H54 (cell line): Measurements from ENCODE around the gene ABHD1.

Experiments
- DNase-seq: peaks from one replicate; pipeline ENCODE4 v3.0.0; 2011; ENCODE audit warnings: low spot score, mixed read lengths; ENCODE audit not compliant: insufficient read length
- FAIRE-seq: peaks from 3 replicates; lab custom pipeline; 2011; peaks lifted over from hg19 to GRCh38; lab: Jason Lieb, UNC
- POLR2A ChIP-seq: IDR thresholded peaks from 2 replicates; pipeline ENCODE4 v1.6.1; 2011; ENCODE audit warnings: low read depth, mild to moderate bottlenecking, low read length

Gene ABHD1

DNA sequence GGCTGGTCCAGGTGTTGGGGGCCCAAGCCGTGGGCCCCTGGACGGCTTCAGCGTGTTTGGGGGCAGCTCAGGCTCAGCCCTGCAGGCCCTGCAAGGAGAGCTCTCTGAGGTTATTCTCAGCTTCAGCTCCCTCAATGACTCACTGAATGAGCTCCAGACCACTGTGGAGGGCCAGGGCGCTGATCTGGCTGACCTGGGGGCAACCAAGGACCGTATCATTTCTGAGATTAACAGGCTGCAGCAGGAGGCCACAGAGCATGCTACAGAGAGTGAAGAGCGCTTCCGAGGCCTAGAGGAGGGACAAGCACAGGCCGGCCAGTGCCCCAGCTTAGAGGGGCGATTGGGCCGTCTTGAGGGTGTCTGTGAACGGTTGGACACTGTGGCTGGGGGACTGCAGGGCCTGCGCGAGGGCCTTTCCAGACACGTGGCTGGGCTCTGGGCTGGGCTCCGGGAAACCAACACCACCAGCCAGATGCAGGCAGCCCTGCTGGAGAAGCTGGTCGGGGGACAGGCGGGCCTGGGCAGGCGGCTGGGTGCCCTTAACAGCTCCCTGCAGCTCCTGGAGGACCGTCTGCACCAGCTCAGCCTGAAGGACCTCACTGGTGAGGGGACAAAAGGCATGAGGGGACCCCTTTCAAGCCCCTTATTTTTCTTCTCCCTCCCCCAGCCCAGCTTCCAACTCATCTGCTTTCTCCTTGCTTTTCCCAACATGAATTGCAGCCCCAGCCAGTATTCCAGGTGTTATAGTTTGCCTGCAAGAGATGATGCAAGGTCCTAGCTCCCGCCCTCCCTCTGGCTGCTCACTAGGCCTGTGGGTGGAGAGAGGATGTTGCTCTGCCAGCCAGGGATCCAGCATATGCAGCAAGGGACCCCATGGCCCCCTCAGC is 40.0 kb upstream of the ABHD1 start:
- no peak for DNase-seq
- TF ChIP-seq POLR2A: no peak
- FAIRE-seq: no peak

DNA sequence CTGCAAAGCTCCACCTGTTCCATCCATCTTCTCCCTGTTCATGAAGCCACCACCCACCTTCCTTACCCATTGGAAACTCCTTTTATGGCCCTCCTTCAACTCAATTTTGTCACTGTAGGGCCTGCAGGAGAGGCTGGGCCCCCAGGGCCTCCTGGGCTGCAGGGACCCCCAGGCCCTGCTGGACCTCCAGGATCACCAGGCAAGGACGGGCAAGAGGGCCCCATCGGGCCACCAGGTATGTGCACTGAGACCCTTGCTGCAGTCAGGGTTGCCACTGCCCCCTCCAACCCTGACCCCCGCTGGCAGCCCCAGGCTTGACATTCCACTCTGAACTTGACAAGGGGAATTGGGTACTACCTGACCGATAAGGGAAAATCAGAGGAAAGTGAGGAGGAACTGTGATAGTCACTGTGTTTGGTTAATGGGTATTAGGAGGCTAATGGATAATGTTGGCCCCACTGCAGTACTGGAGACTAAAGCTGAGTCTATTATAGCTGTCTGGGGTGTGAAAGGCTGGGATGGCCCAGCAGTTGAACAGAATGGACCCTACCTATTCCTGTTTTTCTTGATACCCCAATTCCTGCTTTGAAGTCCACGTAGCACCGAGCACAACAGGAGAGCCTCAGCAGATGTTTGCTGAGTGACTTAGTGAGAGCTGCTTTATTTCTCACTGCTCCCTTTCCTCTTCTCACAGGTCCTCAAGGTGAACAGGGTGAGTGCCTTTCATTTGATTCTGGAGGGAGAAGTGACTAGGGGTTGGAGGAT is 39.1 kb upstream of the ABHD1 start:
- DNase-seq (no peak), FAIRE-seq (no peak)
- TF ChIP-seq POLR2A: no peak

DNA sequence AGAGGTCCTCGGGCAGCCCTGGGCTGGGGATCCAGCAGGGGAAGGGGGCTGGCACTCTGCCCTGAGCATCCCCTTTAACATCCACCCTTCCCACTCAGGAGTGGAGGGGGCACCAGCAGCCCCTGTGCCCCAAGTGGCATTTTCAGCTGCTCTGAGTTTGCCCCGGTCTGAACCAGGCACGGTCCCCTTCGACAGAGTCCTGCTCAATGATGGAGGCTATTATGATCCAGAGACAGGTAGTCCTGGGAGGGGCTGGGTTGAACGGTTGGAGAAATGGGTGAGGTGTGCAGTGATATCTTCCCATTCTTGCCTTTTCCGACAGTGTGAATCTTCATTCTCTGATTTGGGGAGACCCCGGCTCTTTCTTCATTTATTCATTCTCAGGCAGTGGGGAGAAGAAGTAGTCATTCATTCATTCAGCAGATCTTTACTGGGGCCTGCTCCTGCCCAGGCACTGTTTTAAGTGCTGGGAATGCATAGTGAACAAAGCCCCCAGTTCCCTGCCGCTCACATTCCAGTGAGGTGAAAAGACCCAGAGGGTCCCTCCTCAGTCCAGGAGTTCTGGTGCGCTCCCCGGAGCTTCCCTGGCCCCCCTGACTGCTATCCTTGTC is 38.4 kb upstream of the ABHD1 start:
- no peak for TF ChIP-seq POLR2A
- no peak for FAIRE-seq

DNA sequence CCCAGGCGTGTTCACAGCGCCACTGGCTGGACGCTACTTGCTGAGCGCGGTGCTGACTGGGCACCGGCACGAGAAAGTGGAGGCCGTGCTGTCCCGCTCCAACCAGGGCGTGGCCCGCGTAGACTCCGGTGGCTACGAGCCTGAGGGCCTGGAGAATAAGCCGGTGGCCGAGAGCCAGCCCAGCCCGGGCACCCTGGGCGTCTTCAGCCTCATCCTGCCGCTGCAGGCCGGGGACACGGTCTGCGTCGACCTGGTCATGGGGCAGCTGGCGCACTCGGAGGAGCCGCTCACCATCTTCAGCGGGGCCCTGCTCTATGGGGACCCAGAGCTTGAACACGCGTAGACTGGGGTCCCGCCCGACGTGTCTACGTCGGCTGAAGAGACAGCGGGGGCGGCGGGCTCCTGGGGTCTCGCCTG is 37.9 kb upstream of the ABHD1 start:
- FAIRE-seq (no peak), DNase-seq (peak; percentile 57)
- TF ChIP-seq POLR2A: peak; percentile 42; the same call in 1 of the 2 replicates

More for the DNA sequence above, 38.4 kb upstream of the ABHD1 start:
- DNase-seq: no peak

DNA sequence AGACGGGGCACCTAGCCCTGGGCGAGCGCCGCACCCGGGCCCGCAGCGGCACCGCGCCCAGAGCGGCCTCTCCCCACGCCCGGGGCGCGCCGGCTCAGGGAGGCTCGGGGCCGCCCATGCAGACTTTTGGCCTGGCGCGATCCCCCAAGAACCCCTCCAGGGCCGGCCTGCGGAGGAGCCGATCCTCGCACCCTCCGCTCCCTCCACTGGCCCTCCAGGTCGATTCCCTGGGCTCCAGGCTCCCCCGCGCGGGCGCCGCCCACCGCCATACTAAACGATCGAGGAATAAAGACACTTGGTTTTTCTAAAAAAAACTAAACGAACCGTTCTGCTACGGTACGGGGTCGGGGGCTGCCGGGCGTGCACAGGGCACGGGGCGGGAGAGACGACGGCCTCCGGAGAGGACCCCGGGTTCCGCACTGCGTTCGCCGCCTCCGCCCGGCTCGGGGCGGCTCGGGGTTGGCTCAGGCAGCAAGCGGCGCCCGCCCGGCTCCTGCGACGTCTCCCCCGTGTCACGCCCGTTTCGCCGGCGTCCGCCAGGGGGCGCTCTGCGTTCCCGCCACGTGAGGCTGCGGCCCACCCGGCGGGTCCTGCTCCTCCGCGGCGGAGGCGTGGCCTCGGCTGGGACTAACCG is 37.4 kb upstream of the ABHD1 start:
- FAIRE-seq (no peak), DNase-seq (peak; percentile 98)
- peak; percentile 44; the same call in 1 of the 2 replicates for TF ChIP-seq POLR2A

DNA sequence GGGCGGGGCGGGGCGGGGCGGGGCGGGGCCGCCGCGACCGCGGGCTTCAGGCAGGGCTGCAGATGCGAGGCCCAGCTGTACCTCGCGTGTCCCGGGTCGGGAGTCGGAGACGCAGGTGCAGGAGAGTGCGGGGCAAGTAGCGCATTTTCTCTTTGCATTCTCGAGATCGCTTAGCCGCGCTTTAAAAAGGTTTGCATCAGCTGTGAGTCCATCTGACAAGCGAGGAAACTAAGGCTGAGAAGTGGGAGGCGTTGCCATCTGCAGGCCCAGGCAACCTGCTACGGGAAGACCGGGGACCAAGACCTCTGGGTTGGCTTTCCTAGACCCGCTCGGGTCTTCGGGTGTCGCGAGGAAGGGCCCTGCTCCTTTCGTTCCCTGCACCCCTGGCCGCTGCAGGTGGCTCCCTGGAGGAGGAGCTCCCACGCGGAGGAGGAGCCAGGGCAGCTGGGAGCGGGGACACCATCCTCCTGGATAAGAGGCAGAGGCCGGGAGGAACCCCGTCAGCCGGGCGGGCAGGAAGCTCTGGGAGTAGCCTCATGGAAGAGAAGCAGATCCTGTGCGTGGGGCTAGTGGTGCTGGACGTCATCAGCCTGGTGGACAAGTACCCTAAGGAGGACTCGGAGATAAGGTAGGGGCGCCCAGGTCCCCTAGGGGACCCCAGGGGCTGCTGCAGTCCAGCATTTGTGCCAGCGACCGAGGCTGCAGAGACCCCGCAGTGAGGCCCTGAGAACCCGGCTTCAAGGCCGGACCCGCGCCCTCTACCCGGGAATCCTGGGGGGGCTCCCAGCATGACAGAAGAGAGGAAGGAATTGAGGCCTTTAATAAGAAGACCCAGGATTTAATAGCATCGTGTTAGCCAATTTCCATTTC is 36.7 kb upstream of the ABHD1 start, which contains the start of gene KHK:
TSS of gene KHK (plus strand) at position 49 of the 870 bp plus-strand sequence. CDS start at position 537, 488 bp downstream.
- no peak for TF ChIP-seq POLR2A
- no peak for FAIRE-seq
- DNase-seq: peak; percentile 74

DNA sequence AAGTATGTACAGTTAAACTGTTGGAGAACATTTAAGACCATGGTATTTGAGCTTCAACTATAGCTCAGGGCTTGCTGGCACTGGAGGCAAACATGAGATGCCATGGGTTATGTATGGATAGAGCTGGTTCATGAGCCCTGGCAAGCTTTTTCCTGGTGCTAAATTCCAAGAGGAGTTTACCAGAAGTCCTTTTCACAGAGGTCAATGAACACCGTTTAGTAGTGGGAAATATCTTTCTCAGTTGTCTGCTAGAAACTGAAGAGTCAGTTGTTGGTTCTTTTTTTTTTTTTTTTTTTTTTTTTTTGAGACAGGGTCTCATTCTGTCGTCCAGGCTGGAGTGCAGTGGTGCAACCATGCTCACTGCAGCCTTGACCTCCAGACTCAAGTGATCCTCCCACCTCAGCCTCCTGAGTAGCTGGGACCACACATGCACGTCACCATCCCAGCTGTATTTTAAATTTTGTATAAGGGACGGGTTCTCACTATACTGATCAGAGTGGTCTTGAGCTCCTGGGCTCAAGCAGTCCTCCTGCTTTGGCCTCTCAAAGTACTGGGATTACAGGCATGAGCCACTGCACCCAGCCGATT is 35.7 kb upstream of the ABHD1 start:
- DNase-seq: no peak
- TF ChIP-seq POLR2A: no peak
- FAIRE-seq: no peak

DNA sequence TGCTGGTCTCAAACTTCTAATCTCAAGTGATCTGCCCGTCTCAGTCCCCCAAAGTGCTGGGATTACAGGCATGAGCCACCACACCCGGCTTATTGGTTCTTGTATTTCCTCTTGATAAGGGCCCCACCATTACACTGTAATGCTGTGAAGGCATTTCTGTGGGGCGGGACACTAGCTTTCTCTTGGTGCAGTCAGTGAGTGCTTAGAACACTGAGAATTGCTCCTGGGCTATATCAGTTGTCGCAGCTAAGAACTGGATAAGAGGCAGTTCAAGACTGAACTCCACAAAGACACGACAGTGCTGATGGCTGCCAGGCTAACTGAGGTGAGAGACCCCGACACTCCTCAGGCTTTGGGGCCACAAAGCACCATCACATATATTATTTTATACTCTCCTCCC is 35.0 kb upstream of the ABHD1 start:
- no peak for FAIRE-seq
- DNase-seq: no peak
- TF ChIP-seq POLR2A: no peak

DNA sequence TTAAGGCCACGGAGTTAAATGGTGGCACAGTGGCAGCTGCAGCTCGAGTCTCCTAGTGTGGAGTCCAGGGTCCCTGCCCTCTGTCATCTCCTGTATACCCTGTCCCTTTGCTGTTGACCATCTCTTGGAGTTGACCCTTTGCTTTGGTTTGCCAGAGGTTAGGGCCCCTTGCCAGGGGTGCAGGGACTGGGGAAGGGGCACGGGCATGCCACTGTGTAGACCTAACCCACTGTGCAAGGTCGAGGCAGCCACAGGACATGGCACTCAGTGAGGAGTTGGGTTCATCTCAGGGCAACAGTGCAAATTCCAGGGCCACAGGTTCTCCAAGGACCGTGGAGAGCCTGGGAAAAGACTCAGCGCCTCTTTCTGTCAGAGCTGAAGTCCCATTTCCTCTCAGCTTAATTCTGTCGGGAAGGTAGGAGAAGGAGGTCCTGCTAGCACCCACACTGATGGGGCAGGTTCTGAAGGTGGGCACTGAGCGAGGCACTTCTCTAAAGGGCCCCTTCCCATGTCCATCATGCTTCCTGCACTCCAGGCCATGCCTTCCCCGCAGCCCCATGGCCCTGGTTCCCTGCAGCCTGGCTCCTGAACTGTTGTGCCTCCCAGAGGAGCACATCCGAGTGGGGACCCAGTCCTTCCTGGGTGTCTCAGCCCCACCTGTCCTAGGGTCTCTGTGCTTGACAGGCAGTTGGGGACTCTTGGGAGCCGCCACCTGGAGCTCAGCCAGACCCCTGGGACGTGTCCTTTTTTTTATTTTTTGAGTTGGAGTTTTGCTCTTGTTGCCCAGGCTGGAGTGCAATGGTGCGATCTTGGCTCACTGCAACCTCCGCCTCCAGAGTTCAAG is 34.3 kb upstream of the ABHD1 start:
- no peak for FAIRE-seq
- TF ChIP-seq POLR2A: no peak
- no peak for DNase-seq

DNA sequence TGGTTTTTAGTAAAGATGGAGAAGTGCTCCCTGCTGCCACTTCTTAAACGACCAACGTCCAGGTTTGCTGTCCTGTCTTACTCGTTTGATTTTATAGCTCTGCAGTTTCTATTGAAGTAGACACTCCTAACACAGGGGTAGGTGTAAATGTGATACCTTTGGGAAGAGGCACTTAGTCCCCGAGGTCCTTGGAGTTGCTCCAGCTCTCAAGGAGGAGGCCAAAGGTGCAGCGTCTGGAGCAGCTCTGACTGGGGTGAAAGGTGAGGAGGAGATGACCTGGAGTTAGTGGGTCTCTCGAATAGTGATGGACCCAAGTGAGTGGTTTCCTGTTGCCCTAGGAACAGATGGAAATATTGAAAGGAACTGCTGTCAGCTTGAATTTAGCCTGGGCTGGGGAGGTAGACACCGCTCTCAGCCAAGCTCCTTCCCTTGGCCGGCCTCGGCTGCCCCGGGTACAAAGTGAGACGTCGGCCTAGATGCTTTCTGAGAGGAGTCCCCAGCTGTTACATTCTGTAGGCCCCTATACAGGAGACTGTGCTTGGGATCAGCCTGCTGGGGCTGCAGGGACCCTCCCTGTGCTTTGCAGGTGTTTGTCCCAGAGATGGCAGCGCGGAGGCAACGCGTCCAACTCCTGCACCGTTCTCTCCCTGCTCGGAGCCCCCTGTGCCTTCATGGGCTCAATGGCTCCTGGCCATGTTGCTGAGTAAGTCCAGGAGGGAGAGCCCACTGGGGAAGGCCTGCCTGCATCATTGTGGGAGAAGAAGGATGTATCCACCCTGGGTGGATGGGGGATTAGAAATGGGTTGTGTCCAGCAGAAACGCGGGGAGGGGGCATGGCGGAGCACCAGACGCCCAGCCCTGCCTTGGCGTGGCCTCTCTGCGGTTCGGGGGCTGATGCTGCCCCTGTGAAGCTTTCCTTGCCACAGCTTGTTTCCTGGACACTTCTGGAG is 31.6 kb upstream of the ABHD1 start:
- FAIRE-seq (no peak), DNase-seq (no peak)
- no peak for TF ChIP-seq POLR2A
